ENCODE measurements around the gene COG5.

COG5 gene

DNA sequence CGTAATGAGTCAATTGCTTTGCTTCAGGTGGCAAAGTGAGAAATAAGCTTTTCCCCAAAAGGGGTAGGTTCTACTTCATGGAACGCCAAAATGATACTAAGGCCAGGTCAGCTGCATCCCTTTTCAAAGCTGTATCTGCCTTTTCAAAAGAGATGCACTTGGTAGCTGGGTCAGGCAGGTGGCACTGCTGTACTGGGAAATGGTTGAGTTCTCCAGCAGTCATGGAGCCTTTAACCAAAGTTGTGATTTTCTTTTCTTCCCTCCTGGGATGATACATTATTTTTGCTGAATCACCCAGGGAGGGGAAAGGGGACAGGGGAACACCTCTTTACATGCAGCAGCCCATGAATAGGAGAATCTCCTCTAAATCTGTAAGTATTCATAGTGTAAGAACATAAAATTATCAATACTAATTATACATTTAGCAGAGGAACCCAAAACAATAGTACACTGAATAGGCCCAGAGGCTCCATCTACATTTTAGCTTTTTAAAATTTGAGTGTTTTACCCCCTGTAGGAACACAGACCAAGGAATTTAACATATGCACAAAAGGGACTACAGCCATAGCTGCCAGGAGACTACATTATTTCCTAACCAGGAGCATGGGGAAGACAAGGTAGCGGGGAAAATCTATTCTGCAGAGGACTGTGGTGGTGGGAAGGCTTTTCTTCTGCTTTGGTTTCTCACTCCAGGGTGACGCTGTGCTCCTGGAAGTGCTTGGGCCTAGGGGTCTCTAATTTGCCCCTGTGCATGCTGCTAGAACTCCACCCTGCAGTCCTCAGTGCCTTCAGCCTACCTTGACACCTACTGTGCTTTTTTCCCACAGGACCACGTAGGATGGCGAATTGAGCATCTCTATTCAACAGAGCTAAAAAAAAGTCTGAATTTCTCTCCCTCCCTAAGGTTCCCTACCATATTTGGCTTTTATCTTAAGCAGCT, 100.3 kb downstream of the COG5 start:
- DNase-seq (ENCODE audit: low spot score) = peak; percentile 76

DNA sequence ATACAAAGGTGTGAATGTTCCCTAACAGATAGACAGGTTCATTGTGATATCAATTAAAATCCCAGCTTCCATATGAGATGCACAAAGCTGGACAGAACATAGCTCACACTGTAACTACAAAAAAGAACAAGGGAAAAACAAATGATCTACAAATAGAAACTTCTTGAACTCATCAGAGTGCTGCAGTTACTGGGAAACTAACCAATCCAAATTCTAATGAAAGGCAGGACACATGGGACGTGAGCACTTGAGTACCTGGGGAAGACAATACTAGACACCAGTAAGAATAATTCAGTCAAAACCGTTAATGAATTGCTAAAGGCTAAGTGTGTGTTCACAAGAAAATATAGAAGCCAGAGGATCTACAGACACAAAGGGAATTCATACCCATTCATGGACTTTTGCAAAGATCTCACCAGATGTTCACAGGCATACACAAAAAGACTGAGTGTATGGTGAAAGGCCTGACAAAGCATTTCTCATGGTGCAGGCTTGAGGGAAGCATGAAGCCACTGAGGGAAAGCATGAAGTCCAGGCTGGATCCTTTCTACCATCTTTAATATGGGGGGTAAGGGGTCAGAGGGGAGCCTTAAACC, 101.7 kb downstream of the COG5 start:
- DNase-seq (ENCODE audit: low spot score) = no peak

DNA sequence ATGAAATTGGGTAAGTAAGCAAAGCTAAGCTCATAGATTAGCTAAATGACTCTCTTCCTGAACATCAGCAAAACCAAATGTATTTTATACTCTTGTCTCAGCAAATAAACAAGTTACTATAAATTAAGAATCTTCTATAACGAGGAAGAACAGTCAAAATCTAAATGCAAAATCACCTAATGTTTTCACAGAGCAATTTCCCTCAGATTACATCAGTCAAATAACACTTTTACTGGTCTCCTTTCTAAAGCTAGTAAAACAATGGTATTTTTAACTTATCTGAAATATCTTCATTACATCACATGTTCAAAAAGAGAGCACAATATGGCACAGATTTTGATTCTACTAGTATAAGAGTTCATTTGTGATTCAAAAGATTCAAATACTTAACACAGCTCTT, 110.3 kb downstream of the COG5 start:
- no peak for DNase-seq (ENCODE audit: low spot score)

DNA sequence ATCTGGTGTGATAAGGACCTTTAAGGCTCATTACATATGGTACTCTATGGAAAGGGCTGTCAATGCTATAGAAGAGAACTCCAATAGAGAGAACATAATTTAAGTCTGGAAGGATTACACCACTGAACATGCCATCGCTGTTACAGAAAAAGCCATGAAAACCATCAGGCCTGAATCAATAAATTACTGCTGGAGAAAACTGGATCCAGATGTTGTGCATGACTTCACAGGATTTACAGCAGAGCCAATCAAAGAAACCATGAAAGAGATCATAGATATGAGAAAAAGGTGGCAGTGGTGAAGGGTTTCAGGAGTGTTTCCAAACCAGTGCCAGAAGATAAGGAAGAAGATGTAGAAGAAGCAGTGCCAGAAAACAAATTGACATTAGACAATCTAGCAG, 112.8 kb downstream of the COG5 start:
- DNase-seq (ENCODE audit: low spot score) = no peak

DNA sequence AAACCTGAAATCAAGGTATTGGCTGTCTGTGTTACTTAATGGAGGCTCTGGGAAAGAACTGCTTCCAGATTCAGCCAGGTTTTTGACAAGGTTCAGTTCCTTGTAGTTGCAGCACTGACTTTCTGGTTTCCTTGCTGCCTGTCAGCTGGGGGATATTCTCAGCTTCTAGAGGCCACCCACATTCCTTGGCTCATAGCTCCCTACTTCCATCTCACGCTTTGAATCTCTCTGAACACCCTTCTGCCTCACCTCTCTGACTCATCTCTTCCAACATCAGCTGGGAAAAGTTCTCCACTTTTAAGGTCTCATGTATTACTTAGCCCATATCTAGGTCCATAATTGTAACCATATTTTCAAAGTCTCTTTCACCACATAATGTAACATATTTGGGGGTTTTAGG, 116.7 kb downstream of the COG5 start:
- no peak for DNase-seq (ENCODE audit: low spot score)

DNA sequence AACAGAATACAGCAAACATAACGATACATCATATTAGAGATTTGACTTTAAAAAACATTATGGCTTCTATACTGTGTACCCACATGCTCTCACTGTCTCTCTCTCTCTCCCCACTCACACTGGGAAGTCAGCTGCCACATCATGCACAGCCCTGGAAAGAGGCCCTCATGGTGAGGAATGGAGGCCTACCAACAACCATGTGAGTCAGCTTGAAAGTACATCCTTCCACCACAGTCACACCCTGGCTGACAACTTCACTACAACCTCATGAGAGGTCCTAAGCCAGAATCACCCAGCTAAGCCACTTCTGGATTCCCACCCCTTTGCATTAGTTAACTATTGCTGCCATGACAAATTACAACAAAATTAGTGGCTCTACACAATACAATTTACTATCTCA, 117.2 kb downstream of the COG5 start:
- no peak for DNase-seq (ENCODE audit: low spot score)

DNA sequence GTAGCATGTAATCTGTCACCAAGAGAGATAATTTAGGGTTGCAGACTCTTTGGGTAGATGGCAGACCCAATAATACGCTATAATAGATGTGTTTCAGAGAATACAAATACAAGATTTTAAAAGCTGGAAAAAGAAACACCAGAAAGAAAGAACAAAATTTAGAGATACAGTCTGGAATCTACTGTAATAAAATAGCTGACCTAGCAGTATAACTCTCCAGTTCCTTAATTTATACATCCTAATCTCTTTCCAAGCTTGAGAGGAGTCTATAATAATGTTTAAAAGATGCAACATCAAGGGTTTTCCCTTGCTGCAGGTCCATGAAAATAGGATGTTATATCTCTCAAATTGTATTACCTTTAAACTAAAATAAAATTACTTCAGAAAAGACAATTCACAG, 121.0 kb downstream of the COG5 start:
- DNase-seq (ENCODE audit: low spot score) = no peak

DNA sequence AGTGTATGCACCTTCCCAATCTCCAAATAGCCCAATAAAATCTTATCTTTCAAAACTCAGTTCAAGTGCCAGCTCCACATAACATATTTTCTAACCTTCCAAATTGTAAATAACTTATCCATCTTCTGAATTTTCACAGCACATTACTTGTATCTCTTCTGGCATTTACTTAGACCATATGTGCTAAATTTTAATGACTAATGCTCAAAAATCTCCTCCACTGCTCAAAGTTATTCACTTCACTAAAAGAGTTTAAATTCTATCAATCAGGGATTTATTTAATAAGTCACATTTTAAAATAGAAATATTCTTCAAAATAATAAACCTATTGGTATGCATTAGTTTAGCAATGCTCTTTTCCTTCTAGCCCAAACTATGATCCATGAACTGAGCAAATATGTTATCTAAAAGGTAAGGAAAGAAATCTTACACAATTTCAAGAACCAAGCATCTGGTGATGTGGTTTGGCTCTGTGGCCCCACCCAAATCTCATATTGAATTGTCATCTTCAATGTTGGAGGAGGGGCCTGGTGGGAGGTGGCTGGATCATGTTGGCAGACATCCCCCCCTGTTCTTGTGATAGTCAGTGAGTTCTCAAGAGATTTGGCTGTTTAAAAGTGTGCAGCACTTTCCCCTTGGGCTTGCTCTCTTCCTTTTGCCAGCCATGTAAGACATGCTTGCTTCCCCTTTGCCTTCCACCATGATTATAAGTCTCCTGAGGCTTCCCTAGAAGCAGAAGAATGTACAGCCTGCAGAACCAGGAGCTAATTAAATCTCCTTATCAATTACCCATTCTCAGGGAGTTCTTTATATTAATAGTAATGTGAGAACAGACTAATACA, 121.9 kb downstream of the COG5 start:
- no peak for DNase-seq (ENCODE audit: low spot score)

DNA sequence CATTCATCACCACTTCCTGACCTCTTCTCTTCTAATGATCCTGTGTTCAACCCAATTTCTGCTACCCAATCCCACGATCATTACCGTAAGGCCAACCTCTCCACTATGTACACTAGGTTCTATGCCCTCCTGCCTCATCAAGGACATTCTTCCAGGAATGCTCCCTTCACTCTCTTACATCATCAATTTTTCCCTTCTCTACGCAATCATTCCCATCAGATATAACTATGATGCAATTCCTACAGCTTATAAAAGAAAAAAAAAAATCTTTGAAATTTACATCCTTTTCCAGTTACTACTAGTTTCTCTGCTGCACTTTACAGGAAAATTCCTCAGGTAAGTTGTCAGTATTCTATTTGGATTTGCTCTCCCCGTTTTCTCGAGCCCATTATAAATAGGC, 124.7 kb downstream of the COG5 start:
- no peak for DNase-seq (ENCODE audit: low spot score)

DNA sequence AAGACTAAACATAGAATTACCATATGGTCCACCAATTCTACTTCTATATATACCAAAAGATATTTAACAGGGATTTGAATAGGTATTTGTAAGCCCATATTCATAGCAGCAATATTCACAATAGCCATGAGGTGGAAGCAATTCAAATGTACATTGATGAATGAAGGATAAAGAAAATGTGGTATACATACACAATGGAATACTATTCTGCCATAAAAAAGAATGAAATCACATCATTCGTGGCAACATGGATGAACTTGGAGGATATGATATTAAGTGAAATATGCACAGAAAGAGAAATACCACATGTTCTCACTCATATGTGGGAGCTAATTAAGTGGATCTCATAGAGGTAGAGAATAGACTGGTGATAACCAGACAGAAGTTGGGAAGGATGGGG, 128.0 kb downstream of the COG5 start:
- no peak for DNase-seq (ENCODE audit: low spot score)

DNA sequence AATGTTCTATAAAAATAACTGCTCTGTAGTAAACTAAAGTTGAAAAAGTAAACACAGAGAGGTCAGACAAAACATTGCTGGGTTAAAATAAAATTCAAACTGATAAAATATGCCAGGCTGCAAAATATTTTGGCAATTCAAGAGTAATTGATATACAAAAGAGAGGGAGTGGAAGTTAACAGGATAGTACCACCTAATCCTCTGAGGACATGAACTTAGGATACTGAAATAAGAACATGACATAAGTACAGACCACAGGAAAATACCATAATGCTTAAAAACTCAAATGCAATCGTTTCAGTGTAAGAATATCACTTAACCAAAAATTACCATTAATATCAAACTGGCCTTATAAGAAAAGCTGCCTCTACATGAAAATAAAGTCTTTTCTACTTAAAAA, 131.5 kb downstream of the COG5 start:
- no peak for DNase-seq (ENCODE audit: low spot score)

DNA sequence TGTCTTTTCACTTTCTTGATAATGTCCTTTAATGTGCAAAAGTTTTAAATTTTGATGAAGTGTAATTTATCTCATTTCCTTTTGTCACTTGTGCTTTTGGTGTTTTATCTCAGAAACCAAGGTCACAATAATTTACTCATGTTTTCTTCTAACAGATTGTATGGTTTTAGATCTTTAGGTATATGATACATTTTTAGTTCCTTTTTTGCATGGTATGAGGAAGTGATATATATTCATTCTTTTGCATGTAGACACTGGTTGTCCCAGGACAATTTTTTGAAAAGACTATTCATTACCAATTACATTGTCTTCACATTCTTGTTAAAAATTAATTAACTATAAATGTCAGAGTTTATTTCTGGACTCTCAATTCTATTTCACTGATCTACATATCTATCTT, 133.7 kb downstream of the COG5 start:
- no peak for DNase-seq (ENCODE audit: low spot score)

DNA sequence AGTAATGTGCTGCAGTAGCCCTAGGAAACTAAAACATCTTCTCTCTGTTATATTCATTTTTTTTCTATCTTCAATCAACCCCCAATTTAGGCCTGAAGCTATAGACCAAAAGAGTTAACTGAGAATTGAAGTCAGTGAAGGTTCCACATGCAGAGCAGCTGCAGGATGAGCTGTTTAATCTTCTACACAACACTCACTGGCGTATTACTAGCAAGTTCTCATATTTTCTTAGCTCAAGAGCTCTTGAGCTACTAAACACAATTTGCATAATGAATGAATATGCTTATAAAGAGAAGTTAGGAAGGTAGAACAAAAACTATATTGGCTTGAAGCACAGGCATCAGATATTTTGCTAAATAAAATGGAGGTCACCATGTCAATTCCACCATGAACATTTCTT, 135.1 kb downstream of the COG5 start:
- no peak for DNase-seq (ENCODE audit: low spot score)

DNA sequence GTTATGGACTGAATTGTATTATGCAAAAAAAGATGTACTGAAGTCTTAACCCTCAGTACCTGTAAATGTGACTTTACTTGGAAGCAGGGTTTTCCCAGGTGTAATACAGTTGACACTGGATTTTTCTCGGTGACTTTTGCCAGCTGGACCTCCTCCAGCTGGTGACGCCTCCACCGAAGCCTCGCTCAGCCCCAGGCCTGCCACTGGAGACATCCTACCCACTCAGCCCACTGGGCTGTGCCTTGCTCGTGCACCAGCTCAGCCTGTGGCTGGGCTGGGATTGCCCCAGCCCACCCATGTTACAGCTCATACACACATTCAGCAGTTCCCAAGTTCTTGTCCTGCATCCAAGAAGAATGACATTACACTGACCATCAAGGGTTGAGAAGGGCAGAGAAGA, 136.3 kb downstream of the COG5 start:
- no peak for DNase-seq (ENCODE audit: low spot score)

DNA sequence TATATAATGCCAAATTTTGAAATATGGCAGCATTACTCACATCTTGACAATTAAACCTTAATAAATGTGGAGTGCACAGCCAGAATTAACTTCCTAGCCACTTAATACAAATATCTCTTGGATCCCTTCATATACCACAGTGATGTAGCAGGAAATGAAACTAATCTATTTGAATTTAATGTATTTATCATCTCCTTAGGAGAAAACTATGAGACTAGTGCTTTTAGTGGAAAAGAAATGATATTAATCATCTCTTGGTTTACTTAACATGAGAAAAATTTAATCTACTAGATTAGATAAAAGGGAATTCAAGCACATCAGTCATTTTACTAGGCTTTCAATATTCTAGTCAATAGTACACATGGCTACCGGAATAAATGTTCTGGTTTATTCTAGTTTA, 149.5 kb downstream of the COG5 start:
- no peak for DNase-seq (ENCODE audit: low spot score)

DNA sequence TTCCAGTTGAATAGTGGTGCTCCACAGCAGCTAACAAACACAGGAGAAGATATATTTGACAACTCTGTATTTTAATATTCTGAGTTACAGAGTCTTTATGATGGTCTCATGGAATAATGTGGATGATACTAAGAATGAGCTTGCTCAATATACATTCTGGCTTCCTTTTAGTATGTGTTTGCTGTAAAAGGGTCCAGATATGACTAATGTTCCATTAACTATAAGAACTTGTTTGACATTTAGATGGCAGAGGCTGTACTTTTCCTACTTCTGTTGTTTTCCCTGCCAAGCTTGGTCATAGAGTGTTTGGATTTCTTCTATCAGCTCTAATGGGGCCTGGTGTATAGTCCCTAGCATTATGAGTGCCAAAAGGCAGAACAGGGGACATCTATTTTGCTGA, 155.4 kb downstream of the COG5 start:
- DNase-seq (ENCODE audit: low spot score) = no peak

DNA sequence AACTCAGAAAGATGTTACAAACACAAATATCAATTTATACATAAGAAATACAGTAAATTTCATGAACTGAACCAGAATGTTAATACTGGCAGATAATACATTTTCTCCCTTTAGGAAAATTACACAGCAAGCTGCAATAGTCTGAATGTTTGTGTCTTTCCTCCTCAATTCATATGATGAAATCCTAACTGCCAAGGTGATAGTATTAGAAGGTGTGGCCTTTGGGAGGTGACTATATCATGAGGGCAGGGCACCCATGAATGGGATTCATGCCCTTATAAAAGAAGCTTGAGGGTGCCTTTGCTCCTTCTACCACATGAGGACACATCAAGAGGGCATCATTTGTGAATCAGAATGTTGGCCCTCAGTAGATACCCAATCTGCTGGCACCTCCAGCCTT, 158.2 kb downstream of the COG5 start:
- DNase-seq (ENCODE audit: low spot score) = no peak

DNA sequence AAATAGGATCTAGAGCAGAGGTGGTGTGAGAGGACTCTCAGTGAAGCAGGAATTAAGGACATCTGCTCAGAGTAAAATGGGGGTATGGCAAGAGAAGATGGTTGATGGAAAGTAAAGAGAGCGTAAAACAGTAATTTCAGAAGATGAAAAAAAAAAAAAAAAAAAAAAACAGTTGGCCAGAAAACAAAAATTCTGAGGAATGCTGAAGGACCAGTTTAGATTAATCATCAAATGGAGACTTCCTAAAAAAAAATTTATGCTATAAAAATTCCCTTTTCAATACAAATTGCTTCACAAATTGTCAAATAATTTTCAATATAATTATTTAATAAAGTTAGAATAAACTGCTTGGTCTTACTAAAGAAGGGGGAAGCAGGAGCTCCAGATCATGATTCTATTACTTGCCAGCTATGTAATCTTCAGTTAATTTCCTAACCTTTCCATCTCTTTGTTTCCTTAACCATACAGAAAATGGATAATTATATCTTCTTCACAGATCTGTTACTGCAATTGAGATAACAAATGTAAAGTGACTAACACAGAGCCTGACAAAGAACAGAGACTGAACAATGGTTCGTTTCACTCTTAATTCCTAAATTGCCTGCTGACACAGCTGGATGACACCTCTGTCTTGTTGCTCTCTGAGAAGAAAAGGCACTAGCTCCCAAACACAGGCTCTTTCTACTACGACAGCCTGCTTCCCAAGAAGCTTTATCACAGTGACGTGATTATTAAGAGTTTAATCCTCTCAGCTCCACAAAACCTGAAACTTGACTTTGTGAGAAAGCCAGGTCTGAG, 158.8 kb downstream of the COG5 start:
- no peak for DNase-seq (ENCODE audit: low spot score)

DNA sequence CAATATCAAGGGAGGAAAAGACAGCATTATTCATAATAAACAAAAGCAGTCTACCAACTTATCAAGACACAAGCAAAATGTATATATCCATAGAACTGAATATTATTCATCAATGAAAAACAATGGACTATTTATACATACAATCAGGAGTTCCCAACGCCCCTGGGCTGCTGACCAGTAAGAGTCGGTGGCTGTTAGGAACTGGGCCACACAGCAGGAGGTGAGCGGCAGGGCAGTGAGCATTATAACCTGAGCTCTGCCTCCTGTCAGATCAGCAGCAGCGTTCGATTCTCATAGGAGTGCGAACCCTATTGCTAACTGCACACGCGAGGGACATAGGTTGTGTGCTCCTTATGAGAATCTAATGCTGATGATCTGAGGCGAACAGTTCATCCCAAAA, 165.6 kb downstream of the COG5 start:
- DNase-seq (ENCODE audit: low spot score) = no peak

DNA sequence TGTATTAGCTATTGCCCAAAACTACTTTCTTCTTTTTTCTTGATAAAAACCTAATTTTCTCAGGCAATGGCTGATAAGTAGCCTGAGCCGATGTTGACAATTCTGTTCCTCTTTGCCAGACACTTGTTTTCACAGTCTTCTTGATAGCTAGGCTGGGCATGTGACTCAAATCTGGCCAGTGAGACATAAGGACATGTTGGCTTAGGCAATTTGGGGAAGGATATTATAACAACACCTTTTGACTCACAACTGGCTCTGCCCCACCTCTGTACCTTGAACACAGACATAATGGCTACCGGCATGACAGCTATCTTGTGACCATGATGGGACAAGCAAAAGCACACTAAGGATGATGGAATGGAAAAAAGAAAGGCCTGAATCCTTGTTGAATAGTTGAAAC, 166.7 kb downstream of the COG5 start:
- DNase-seq (ENCODE audit: low spot score) = no peak

DNA sequence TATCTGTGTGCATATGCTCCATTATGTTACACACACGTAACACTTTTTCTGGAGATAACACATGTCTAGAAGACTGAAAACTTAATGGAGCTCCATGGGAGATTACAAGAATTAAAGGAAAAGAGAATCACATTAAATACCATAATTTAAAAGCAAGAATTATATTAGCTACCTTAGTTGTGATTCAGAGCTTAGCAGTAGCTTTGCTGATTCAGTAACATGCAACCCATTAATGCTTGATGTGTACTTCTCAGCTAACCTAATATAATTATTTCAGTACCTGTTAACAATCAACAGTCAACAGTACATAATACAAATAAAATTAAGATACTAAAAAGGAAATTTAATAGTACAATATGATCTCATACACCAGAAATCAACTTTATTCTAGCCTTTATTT, 167.6 kb downstream of the COG5 start:
- no peak for DNase-seq (ENCODE audit: low spot score)

DNA sequence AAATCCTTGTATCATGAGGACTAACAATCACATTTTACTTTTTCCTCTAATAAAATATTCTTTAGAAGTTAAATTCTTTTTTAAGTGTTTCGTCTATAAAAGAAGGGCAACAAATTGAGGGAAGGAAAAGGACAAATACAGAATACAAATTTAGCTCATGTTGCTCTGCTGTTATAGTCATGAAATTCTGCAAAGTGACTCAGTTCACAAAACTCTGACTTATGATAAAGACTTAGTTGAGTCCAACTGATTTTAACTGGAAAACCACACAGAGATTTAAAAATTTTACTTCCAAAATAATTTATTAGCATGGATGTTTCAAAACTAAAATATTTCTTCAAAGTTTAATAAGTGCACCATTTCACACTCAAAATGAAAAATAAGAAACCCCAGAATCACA, 168.9 kb downstream of the COG5 start:
- no peak for DNase-seq (ENCODE audit: low spot score)

Measured in NAMALWA (cell line).